ENCODE results near the gene SRPK3. TPM values are rescaled to one million over a fixed set of nuclear protein-coding genes. Genes with fewer than 3 reads are reported as not detected.

SRPK3 gene
- polyA plus RNA-seq, 1 donor from 2014 or later: not detected

DNA sequence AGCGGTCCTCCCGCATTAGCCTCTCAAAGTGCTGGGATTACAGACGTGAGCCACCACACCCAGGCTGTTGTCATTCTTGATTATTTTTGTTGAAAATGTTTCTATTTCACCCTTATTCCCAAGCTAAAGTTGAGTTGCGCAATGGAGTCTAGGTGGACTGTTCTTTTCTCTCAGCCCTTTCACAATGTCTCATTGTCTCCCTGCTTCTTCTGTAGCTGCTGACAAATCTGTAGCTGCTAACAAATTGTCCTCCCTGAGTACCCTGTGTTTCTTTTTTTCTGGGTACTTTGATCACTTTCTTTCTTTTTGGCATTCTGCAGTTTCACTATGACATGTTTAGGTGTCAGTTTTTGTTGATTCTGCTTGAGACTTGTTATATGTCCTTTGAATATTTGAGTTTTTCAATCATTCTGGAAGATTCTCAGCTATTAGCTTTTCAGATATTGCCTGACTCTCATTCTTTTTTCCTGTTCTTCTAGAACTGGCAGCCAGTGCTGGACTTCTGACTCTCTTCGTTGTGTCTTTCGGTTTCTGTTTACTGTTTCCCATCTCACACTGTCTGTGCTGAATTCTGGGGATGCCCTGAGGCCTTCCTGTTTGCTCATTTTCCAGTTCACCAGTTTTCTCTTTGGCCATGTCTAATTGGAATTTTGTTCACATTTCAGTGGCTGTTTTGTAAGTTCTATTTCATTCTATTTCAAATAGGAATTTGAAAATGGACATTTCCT lies 49.6 kb upstream of the SRPK3 start:
- Histone ChIP-seq H2AFZ (ENCODE audit: low read depth, low read length) (no peak overlapping the region), H3K36me3 (ENCODE audit: insufficient read depth, low read length) (no peaks in the 10 kb centered on the region), H3F3A (ENCODE audit: insufficient read depth, low read length, poor library complexity, severe bottlenecking) (no peaks in the 10 kb centered on the region), H3K27me3 (ENCODE audit: insufficient read depth, low read depth, low read length) (no peaks in the 10 kb centered on the region), H3K9ac (ENCODE audit: low read length) (no peak overlapping the region), H3K9me2 (ENCODE audit: insufficient read depth, low read length) (no peaks in the 10 kb centered on the region), H3K4me2 (ENCODE audit: low read length) (no peak overlapping the region), H3K79me2 (replicated peaks; ENCODE audit: insufficient read depth, low read length) (no peaks in the 10 kb centered on the region), H3K4me3 (ENCODE audit: low read length) (no peak overlapping the region), H4K20me1 (ENCODE audit: insufficient read depth) (no peaks in the 10 kb centered on the region), H3K9me3 (ENCODE audit: low read length) (no peaks in the 10 kb centered on the region), H3K27ac (ENCODE audit: low read length) (no peak overlapping the region)
- TF ChIP-seq SMC3 (conservative IDR thresholded peaks at IDR 0.05; ENCODE audit: poor library complexity) (no peak), EZH2 (IDR thresholded peaks at IDR 0.05; ENCODE audit: borderline replicate concordance, insufficient read depth, low read length, poor library complexity, severe bottlenecking) (no peak), TAF1 (IDR thresholded peaks at IDR 0.05; ENCODE audit: low read depth) (no peak), RAD21 (conservative IDR thresholded peaks at IDR 0.05) (no peak), POLR2AphosphoS5 (IDR thresholded peaks at IDR 0.05) (no peak)
- TF ChIP-seq, protein P1, sequence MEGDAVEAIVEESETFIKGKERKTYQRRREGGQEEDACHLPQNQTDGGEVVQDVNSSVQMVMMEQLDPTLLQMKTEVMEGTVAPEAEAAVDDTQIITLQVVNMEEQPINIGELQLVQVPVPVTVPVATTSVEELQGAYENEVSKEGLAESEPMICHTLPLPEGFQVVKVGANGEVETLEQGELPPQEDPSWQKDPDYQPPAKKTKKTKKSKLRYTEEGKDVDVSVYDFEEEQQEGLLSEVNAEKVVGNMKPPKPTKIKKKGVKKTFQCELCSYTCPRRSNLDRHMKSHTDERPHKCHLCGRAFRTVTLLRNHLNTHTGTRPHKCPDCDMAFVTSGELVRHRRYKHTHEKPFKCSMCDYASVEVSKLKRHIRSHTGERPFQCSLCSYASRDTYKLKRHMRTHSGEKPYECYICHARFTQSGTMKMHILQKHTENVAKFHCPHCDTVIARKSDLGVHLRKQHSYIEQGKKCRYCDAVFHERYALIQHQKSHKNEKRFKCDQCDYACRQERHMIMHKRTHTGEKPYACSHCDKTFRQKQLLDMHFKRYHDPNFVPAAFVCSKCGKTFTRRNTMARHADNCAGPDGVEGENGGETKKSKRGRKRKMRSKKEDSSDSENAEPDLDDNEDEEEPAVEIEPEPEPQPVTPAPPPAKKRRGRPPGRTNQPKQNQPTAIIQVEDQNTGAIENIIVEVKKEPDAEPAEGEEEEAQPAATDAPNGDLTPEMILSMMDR (IDR thresholded peaks at IDR 0.05; ENCODE audit: poor library complexity, severe bottlenecking): no peak

DNA sequence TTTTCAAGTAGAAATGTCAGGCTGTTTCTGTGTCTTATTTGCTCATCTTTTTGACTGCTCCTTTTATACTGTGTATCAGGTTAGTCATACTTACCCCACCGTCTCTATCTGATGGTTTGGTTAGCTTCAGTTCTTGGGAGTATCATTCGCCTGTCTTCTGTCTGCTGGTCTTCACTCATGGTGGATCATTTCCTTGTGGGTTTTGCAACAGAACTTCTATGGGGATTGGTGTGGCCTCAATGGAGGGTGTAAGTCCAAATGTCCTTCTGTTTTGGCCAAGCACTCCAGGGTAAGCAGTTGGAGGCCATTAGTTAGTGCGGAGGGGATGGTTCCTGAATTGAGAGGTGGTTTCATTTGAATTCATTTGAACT lies 49.0 kb upstream of the SRPK3 start:
- no peaks in the 10 kb centered on the region for H3F3A ChIP-seq (ENCODE audit: insufficient read depth, low read length, poor library complexity, severe bottlenecking)
- H3K9me2 ChIP-seq (ENCODE audit: insufficient read depth, low read length): no peaks in the 10 kb centered on the region
- H3K4me2 ChIP-seq (ENCODE audit: low read length): no peak overlapping the region
- H3K79me2 ChIP-seq (replicated peaks; ENCODE audit: insufficient read depth, low read length): no peaks in the 10 kb centered on the region
- H3K36me3 ChIP-seq (ENCODE audit: insufficient read depth, low read length): no peaks in the 10 kb centered on the region
- H3K27me3 ChIP-seq (ENCODE audit: insufficient read depth, low read depth, low read length): no peaks in the 10 kb centered on the region
- no peaks in the 10 kb centered on the region for H4K20me1 ChIP-seq (ENCODE audit: insufficient read depth)
- no peak overlapping the region for H3K9ac ChIP-seq (ENCODE audit: low read length)
- H3K4me3 ChIP-seq (ENCODE audit: low read length): no peak overlapping the region
- TF ChIP-seq MXI1 (conservative IDR thresholded peaks at IDR 0.05; ENCODE audit: poor library complexity, severe bottlenecking) (no peak), TAF1 (IDR thresholded peaks at IDR 0.05; ENCODE audit: low read depth) (no peak), EZH2 (IDR thresholded peaks at IDR 0.05; ENCODE audit: borderline replicate concordance, insufficient read depth, low read length, poor library complexity, severe bottlenecking) (no peak), EP300 (conservative IDR thresholded peaks at IDR 0.05; ENCODE audit: poor library complexity, severe bottlenecking) (no peak), SMC3 (conservative IDR thresholded peaks at IDR 0.05; ENCODE audit: poor library complexity) (no peak), POLR2AphosphoS5 (IDR thresholded peaks at IDR 0.05) (no peak)
- TF ChIP-seq, protein P2, sequence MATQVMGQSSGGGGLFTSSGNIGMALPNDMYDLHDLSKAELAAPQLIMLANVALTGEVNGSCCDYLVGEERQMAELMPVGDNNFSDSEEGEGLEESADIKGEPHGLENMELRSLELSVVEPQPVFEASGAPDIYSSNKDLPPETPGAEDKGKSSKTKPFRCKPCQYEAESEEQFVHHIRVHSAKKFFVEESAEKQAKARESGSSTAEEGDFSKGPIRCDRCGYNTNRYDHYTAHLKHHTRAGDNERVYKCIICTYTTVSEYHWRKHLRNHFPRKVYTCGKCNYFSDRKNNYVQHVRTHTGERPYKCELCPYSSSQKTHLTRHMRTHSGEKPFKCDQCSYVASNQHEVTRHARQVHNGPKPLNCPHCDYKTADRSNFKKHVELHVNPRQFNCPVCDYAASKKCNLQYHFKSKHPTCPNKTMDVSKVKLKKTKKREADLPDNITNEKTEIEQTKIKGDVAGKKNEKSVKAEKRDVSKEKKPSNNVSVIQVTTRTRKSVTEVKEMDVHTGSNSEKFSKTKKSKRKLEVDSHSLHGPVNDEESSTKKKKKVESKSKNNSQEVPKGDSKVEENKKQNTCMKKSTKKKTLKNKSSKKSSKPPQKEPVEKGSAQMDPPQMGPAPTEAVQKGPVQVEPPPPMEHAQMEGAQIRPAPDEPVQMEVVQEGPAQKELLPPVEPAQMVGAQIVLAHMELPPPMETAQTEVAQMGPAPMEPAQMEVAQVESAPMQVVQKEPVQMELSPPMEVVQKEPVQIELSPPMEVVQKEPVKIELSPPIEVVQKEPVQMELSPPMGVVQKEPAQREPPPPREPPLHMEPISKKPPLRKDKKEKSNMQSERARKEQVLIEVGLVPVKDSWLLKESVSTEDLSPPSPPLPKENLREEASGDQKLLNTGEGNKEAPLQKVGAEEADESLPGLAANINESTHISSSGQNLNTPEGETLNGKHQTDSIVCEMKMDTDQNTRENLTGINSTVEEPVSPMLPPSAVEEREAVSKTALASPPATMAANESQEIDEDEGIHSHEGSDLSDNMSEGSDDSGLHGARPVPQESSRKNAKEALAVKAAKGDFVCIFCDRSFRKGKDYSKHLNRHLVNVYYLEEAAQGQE (IDR thresholded peaks at IDR 0.05; ENCODE audit: borderline replicate concordance): no peak
- TF ChIP-seq, protein P1 (IDR thresholded peaks at IDR 0.05; ENCODE audit: poor library complexity, severe bottlenecking): no peak
- H2AFZ ChIP-seq (ENCODE audit: low read depth, low read length): no peak overlapping the region
- H3K27ac ChIP-seq (ENCODE audit: low read length): no peak overlapping the region
- H3K9me3 ChIP-seq (ENCODE audit: low read length): no peaks in the 10 kb centered on the region
